ENCODE measurements around the gene BEND3.
A peak's percentile ranks its signal among the peaks of the same experiment; 100 is the strongest.
"Not testable (repeated sequence)": the region's sequence is repeated elsewhere in the genome, so short reads cannot be mapped to it uniquely, and the experiment has no call there.

BEND3 gene

GRCh38 chr6:107114926-107115694 lies at the start of gene BEND3:
Gene BEND3, minus strand, starts transcription at chr6:107115515. Its CDS starts 16,230 bp downstream, at chr6:107099285.
- no peak for DNase-seq (ENCODE audit: low spot score)

GRCh38 chr6:107164299-107164698 lies 49.0 kb upstream of the BEND3 start:
- DNase-seq (ENCODE audit: low spot score) = not testable (repeated sequence)

- DNase-seq (ENCODE audit: low spot score) = no peak
Observed at GRCh38 chr6:107161521-107161920, 46.2 kb upstream of the BEND3 start.

- DNase-seq (ENCODE audit: low spot score) = no peak
Observed at GRCh38 chr6:107156617-107157016, 41.3 kb upstream of the BEND3 start.

- no peak for DNase-seq (ENCODE audit: low spot score)
Observed at GRCh38 chr6:107154801-107155160, 39.5 kb upstream of the BEND3 start.

GRCh38 chr6:107154131-107154800 lies 39.0 kb upstream of the BEND3 start:
- DNase-seq (ENCODE audit: low spot score) = no peak

GRCh38 chr6:107152638-107153430 lies 37.5 kb upstream of the BEND3 start:
- no peak for DNase-seq (ENCODE audit: low spot score)

- DNase-seq (ENCODE audit: low spot score) = no peak
Observed at GRCh38 chr6:107144666-107145065, 29.4 kb upstream of the BEND3 start.

GRCh38 chr6:107144014-107144413 lies 28.7 kb upstream of the BEND3 start:
- DNase-seq (ENCODE audit: low spot score) = no peak

- no peak for DNase-seq (ENCODE audit: low spot score)
Observed at GRCh38 chr6:107140581-107140980, 25.3 kb upstream of the BEND3 start.

- not testable (repeated sequence) for DNase-seq (ENCODE audit: low spot score)
Observed at GRCh38 chr6:107136324-107136723, 21.0 kb upstream of the BEND3 start.

- not testable (repeated sequence) for DNase-seq (ENCODE audit: low spot score)
Observed at GRCh38 chr6:107135048-107135680, 19.8 kb upstream of the BEND3 start.

GRCh38 chr6:107132330-107132954 lies 17.1 kb upstream of the BEND3 start:
- DNase-seq (ENCODE audit: low spot score) = no peak

GRCh38 chr6:107129370-107129925 lies 14.1 kb upstream of the BEND3 start:
- DNase-seq (ENCODE audit: low spot score) = no peak

GRCh38 chr6:107128577-107128976 lies 13.3 kb upstream of the BEND3 start:
- DNase-seq (ENCODE audit: low spot score) = no peak

- DNase-seq (ENCODE audit: low spot score) = peak; percentile 46
Observed at GRCh38 chr6:107128175-107128574, 12.9 kb upstream of the BEND3 start.

- no peak for DNase-seq (ENCODE audit: low spot score)
Observed at GRCh38 chr6:107125771-107126170, 10.5 kb upstream of the BEND3 start.

GRCh38 chr6:107124934-107125348 lies 9.6 kb upstream of the BEND3 start:
- DNase-seq (ENCODE audit: low spot score) = no peak

- no peak for DNase-seq (ENCODE audit: low spot score)
Observed at GRCh38 chr6:107123501-107123900, 8.2 kb upstream of the BEND3 start.

GRCh38 chr6:107122748-107123147 lies 7.4 kb upstream of the BEND3 start:
- DNase-seq (ENCODE audit: low spot score) = no peak

GRCh38 chr6:107121964-107122495 lies 6.7 kb upstream of the BEND3 start:
- no peak for DNase-seq (ENCODE audit: low spot score)

Measured in hepatic stellate cell (primary cell).